ENCODE measurements around the gene PDIK1L.
"Not testable (repeated sequence)": the region's sequence is repeated elsewhere in the genome, so short reads cannot be mapped to it uniquely, and the experiment has no call there.

Gene PDIK1L

DNA sequence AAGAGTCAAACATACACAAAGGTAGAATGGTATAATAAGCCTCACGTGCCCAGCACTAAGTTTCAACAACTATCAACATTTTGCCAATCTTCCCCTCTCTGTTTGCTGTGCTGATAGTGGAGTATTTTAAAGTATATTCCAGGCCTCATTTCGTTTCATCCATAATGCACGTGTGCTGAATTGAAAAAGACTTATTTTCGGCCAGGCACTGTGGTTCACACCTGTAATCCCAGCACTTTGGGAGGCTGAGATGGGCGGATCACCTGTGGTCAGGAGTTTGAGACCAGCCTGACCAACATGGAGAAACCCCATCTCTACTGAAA lies 6.4 kb upstream of the PDIK1L start:
- not testable (repeated sequence) for H3K56ac ChIP-seq (ENCODE audit: low read length); H2BK15ac ChIP-seq (replicated peaks; ENCODE audit: low read depth); H3K18ac ChIP-seq (ENCODE audit: low read length); H3K9ac ChIP-seq (ENCODE audit: low read length); H3K4ac ChIP-seq (ENCODE audit: low read depth, low read length); H3K79me2 ChIP-seq (ENCODE audit: control insufficient read depth, insufficient read depth, low read length); H3K79me1 ChIP-seq (ENCODE audit: low read length); H3K27me3 ChIP-seq (ENCODE audit: insufficient read depth, low read length, poor library complexity); H3K27ac ChIP-seq (ENCODE audit: low read depth, low read length); H4K8ac ChIP-seq (ENCODE audit: low read depth, low read length); H3K4me2 ChIP-seq (ENCODE audit: low read length); H3K23ac ChIP-seq (ENCODE audit: low read length); H3K36me3 ChIP-seq (ENCODE audit: control insufficient read depth, insufficient read depth, low read length); H3K4me3 ChIP-seq (ENCODE audit: low read length); H3K4me1 ChIP-seq (ENCODE audit: control insufficient read depth, low read depth, low read length); H4K5ac ChIP-seq (ENCODE audit: low read length); H2BK120ac ChIP-seq (ENCODE audit: low read depth, low read length); DNase-seq; H2BK5ac ChIP-seq (ENCODE audit: low read length); H2AK5ac ChIP-seq (ENCODE audit: low read length)
- no CpG with 5 or more reads among the region's 5 CpGs for WGBS (ENCODE audit: extremely low coverage, insufficient coverage, low lambda C conversion rate)

DNA sequence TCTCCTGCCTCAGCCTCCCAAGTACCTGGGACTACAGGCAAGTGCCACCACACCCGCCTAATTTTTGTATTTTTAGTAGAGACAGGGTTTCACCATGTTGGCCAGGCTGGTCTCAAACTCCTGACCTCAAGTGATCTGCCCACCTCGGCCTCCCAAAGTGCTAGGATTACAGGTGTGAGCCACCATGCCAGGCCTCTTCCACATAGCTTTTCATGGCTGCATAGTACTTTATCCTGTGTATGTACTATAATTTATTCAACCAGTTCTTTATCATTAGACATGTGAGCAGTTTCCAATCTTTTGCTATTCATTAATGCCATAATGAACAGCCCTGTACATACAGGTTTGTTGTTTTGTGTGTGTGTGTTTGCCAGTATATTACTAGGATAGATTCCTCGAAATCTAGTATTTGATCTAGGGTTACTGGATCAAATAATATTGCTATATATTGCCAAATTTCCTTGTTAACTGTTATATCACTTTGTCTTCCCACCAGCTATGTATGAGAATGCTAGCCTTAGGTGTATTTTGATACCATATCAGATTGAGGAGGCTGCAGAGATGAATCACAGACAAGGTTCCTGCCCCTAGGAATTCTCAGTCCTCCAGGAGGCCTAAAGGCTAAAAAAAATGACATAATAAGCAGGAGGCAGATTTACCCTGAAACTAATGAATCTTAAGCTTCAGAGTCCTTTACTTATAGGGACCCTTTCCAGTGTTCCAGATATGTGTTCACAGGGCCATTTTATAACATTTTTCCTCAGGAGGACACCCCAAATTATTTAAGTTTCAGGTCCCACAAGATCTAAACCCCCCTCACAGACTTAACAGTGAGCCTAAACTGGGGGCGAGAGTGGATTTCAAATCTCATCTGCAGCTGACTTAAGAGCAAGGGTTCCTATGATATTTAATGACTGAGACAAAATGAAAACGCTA lies 2.1 kb upstream of the PDIK1L start:
- no peak overlapping the region for H3K23ac ChIP-seq (ENCODE audit: low read length)
- no peak overlapping the region for H2BK15ac ChIP-seq (replicated peaks; ENCODE audit: low read depth)
- H3K27me3 ChIP-seq (ENCODE audit: insufficient read depth, low read length, poor library complexity), result no peaks in the 10 kb centered on the region
- H4K8ac ChIP-seq (ENCODE audit: low read depth, low read length), result no peak overlapping the region
- WGBS (ENCODE audit: extremely low coverage, insufficient coverage, low lambda C conversion rate), result no CpG with 5 or more reads among the region's 5 CpGs
- no peak overlapping the region for H3K4ac ChIP-seq (ENCODE audit: low read depth, low read length)
- no peak overlapping the region for H3K4me2 ChIP-seq (ENCODE audit: low read length)
- H3K56ac ChIP-seq (ENCODE audit: low read length), result no peak overlapping the region
- H2BK5ac ChIP-seq (ENCODE audit: low read length), result no peak overlapping the region
- no peak overlapping the region for H3K27ac ChIP-seq (ENCODE audit: low read depth, low read length)
- no peak overlapping the region for H3K18ac ChIP-seq (ENCODE audit: low read length)
- no peaks in the 10 kb centered on the region for H3K36me3 ChIP-seq (ENCODE audit: control insufficient read depth, insufficient read depth, low read length)
- H3K79me1 ChIP-seq (ENCODE audit: low read length), result no peaks in the 10 kb centered on the region
- H2AK5ac ChIP-seq (ENCODE audit: low read length), result no peak overlapping the region
- no peak for DNase-seq
- H4K5ac ChIP-seq (ENCODE audit: low read length), result no peak overlapping the region
- H2BK120ac ChIP-seq (ENCODE audit: low read depth, low read length), result no peak overlapping the region
- H3K4me1 ChIP-seq (ENCODE audit: control insufficient read depth, low read depth, low read length), result peaks cover 6% of the 10 kb centered on the region
- H3K4me3 ChIP-seq (ENCODE audit: low read length), result no peak overlapping the region
- H3K79me2 ChIP-seq (ENCODE audit: control insufficient read depth, insufficient read depth, low read length), result no peaks in the 10 kb centered on the region
- no peak overlapping the region for H3K9ac ChIP-seq (ENCODE audit: low read length)

GRCh38 chr1:26110731-26111529 lies 694 bp upstream of the PDIK1L start:
- peak overlapping the region; percentile 91 for H3K4me2 ChIP-seq (ENCODE audit: low read length)
- no peak overlapping the region for H2AK5ac ChIP-seq (ENCODE audit: low read length)
- H4K5ac ChIP-seq (ENCODE audit: low read length), result no peak overlapping the region
- H2BK5ac ChIP-seq (ENCODE audit: low read length), result no peak overlapping the region
- H3K23ac ChIP-seq (ENCODE audit: low read length), result no peak overlapping the region
- H3K79me1 ChIP-seq (ENCODE audit: low read length), result no peaks in the 10 kb centered on the region
- no peak overlapping the region for H4K8ac ChIP-seq (ENCODE audit: low read depth, low read length)
- H3K27ac ChIP-seq (ENCODE audit: low read depth, low read length), result peak overlapping the region; percentile 94
- H3K18ac ChIP-seq (ENCODE audit: low read length), result peak overlapping the region; percentile 52
- peak overlapping the region; percentile 94 for H3K56ac ChIP-seq (ENCODE audit: low read length)
- peak overlapping the region; percentile 60 for H3K4me3 ChIP-seq (ENCODE audit: low read length)
- H2BK120ac ChIP-seq (ENCODE audit: low read depth, low read length), result peak overlapping the region; percentile 17
- DNase-seq, result peak; percentile 76
- peak overlapping the region; percentile 92 for H3K4ac ChIP-seq (ENCODE audit: low read depth, low read length)
- H3K4me1 ChIP-seq (ENCODE audit: control insufficient read depth, low read depth, low read length), result peaks cover 6% of the 10 kb centered on the region
- WGBS (ENCODE audit: extremely low coverage, insufficient coverage, low lambda C conversion rate), result no CpG with 5 or more reads among the region's 85 CpGs
- H3K9ac ChIP-seq (ENCODE audit: low read length), result peak overlapping the region; percentile 86
- H3K27me3 ChIP-seq (ENCODE audit: insufficient read depth, low read length, poor library complexity), result no peaks in the 10 kb centered on the region
- no peak overlapping the region for H2BK15ac ChIP-seq (replicated peaks; ENCODE audit: low read depth)
- H3K79me2 ChIP-seq (ENCODE audit: control insufficient read depth, insufficient read depth, low read length), result no peaks in the 10 kb centered on the region
- no peaks in the 10 kb centered on the region for H3K36me3 ChIP-seq (ENCODE audit: control insufficient read depth, insufficient read depth, low read length)

DNA sequence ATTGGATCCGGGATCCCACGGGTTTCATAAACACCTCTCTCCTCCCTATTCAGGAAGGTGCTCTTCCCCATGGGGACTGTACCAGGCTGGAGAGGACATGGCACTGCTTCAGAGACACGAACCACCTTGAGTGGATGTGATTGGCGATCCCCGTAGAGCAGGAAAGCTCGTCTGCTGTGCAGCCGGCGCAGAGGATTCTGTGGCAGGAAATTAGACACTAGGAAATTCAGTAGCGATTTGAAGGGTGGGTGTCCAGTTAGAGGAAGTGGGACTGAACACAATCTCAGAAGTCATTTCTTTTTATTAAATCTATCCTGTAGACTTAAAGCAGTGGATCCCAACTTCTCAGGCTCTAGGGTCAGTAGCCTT lies 767 bp downstream of the PDIK1L start:
- H3K27ac ChIP-seq (ENCODE audit: low read depth, low read length), result no peak overlapping the region
- H2AK5ac ChIP-seq (ENCODE audit: low read length), result no peak overlapping the region
- H3K18ac ChIP-seq (ENCODE audit: low read length), result no peak overlapping the region
- no peaks in the 10 kb centered on the region for H3K27me3 ChIP-seq (ENCODE audit: insufficient read depth, low read length, poor library complexity)
- peaks cover 6% of the 10 kb centered on the region for H3K4me1 ChIP-seq (ENCODE audit: control insufficient read depth, low read depth, low read length)
- H3K36me3 ChIP-seq (ENCODE audit: control insufficient read depth, insufficient read depth, low read length), result no peaks in the 10 kb centered on the region
- peak overlapping the region; percentile 99 for H3K4me2 ChIP-seq (ENCODE audit: low read length)
- DNase-seq, result no peak
- no peaks in the 10 kb centered on the region for H3K79me1 ChIP-seq (ENCODE audit: low read length)
- peak overlapping the region; percentile 70 for H3K9ac ChIP-seq (ENCODE audit: low read length)
- H4K8ac ChIP-seq (ENCODE audit: low read depth, low read length), result no peak overlapping the region
- H3K4me3 ChIP-seq (ENCODE audit: low read length), result peak overlapping the region; percentile 47
- WGBS (ENCODE audit: extremely low coverage, insufficient coverage, low lambda C conversion rate), result no CpG with 5 or more reads among the region's 9 CpGs
- no peak overlapping the region for H3K23ac ChIP-seq (ENCODE audit: low read length)
- no peak overlapping the region for H2BK15ac ChIP-seq (replicated peaks; ENCODE audit: low read depth)
- no peaks in the 10 kb centered on the region for H3K79me2 ChIP-seq (ENCODE audit: control insufficient read depth, insufficient read depth, low read length)
- H2BK5ac ChIP-seq (ENCODE audit: low read length), result no peak overlapping the region
- H2BK120ac ChIP-seq (ENCODE audit: low read depth, low read length), result no peak overlapping the region
- no peak overlapping the region for H3K4ac ChIP-seq (ENCODE audit: low read depth, low read length)
- peak overlapping the region; percentile 96 for H3K56ac ChIP-seq (ENCODE audit: low read length)
- no peak overlapping the region for H4K5ac ChIP-seq (ENCODE audit: low read length)

- Histone ChIP-seq H3K4me1 (ENCODE audit: control insufficient read depth, low read depth, low read length) (peaks cover 6% of the 10 kb centered on the region), H3K23ac (ENCODE audit: low read length) (no peak overlapping the region), H3K36me3 (ENCODE audit: control insufficient read depth, insufficient read depth, low read length) (no peaks in the 10 kb centered on the region), H3K79me2 (ENCODE audit: control insufficient read depth, insufficient read depth, low read length) (no peaks in the 10 kb centered on the region), H3K9ac (ENCODE audit: low read length) (no peak overlapping the region), H3K4me3 (ENCODE audit: low read length) (no peak overlapping the region), H3K56ac (ENCODE audit: low read length) (no peak overlapping the region), H3K79me1 (ENCODE audit: low read length) (no peaks in the 10 kb centered on the region), H2BK15ac (replicated peaks; ENCODE audit: low read depth) (no peak overlapping the region), H3K18ac (ENCODE audit: low read length) (no peak overlapping the region), H4K5ac (ENCODE audit: low read length) (no peak overlapping the region), H3K27ac (ENCODE audit: low read depth, low read length) (no peak overlapping the region), H3K4me2 (ENCODE audit: low read length) (no peak overlapping the region), H3K27me3 (ENCODE audit: insufficient read depth, low read length, poor library complexity) (no peaks in the 10 kb centered on the region), H4K8ac (ENCODE audit: low read depth, low read length) (no peak overlapping the region), H2BK120ac (ENCODE audit: low read depth, low read length) (no peak overlapping the region), H3K4ac (ENCODE audit: low read depth, low read length) (no peak overlapping the region), H2BK5ac (ENCODE audit: low read length) (no peak overlapping the region), H2AK5ac (ENCODE audit: low read length) (no peak overlapping the region)
- no CpG with 5 or more reads among the region's 12 CpGs for WGBS (ENCODE audit: extremely low coverage, insufficient coverage, low lambda C conversion rate)
- DNase-seq, result no peak
These were observed 2.7 kb downstream of the PDIK1L start for GRCh38 chr1:26114165-26114927.

Data from mesendoderm (in vitro differentiated cells).